ENCODE results near the gene ALPL. TPM values are rescaled to one million over a fixed set of nuclear protein-coding genes. Genes with fewer than 3 reads are reported as not detected.
"Not testable (repeated sequence)": the region's sequence is repeated elsewhere in the genome, so short reads cannot be mapped to it uniquely, and the experiment has no call there.

The ALPL gene
- polyA plus RNA-seq, 2 donors = 2.4 to 2.7 TPM

DNA sequence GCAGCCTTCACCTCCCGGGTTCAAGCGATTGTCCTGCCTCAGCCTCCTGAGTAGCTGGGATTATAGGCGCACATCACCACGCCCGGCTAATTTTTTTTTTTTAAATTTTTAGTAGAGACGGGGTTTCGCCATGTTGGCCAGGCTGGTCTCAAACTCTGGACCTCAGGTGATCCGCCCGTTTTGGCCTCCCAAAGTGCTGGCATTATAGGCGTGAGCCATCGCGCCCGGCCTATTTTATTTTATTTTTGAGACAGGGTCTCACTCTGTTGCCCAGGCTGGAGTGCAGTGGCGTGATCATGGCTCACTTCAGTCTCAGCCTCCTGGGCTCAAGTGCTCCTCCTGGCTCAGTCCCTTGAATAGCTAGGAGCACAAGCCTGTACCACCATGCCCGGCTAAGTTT lies 57.1 kb downstream of the ALPL start:
- not testable (repeated sequence) for H3K4me1 ChIP-seq (ENCODE audit: control insufficient read depth in 2 of 2, insufficient read depth in 2 of 2, low read length in 1 of 2); H3K27ac ChIP-seq (ENCODE audit: low read depth in 2 of 2, low read length in 1 of 2); H3K9me3 ChIP-seq (ENCODE audit: control insufficient read depth in 2 of 2, insufficient read depth in 1 of 2, low read depth in 1 of 2, low read length in 1 of 2); H3K27me3 ChIP-seq (ENCODE audit: control insufficient read depth in 1 of 2, insufficient read depth in 2 of 2, low read length in 2 of 2); H3K36me3 ChIP-seq (ENCODE audit: control insufficient read depth in 2 of 2, insufficient read depth in 2 of 2, low read length in 1 of 2); H3K4me3 ChIP-seq (ENCODE audit: low read depth in 1 of 2, low read length in 2 of 2)
- 89 to 90% methylated on average over 15 of the region's 15 CpGs for WGBS, 2 donors

GRCh38 chr1:21567241-21568005 lies 58.2 kb downstream of the ALPL start:
- no peaks in the 10 kb centered on the region for H3K36me3 ChIP-seq (ENCODE audit: control insufficient read depth in 2 of 2, insufficient read depth in 2 of 2, low read length in 1 of 2)
- WGBS, 2 donors = 83 to 85% methylated on average over 24 of the region's 24 CpGs
- no peaks in the 10 kb centered on the region for H3K4me1 ChIP-seq (ENCODE audit: control insufficient read depth in 2 of 2, insufficient read depth in 2 of 2, low read length in 1 of 2)
- no peak overlapping the region for H3K27ac ChIP-seq (ENCODE audit: low read depth in 2 of 2, low read length in 1 of 2)
- no peaks in the 10 kb centered on the region for H3K27me3 ChIP-seq (ENCODE audit: control insufficient read depth in 1 of 2, insufficient read depth in 2 of 2, low read length in 2 of 2)
- H3K4me3 ChIP-seq (ENCODE audit: low read depth in 1 of 2, low read length in 2 of 2) = no peak overlapping the region
- peaks cover 0 to 2% of the 10 kb centered on the region in 2 donors for H3K9me3 ChIP-seq (ENCODE audit: control insufficient read depth in 2 of 2, insufficient read depth in 1 of 2, low read depth in 1 of 2, low read length in 1 of 2)

DNA sequence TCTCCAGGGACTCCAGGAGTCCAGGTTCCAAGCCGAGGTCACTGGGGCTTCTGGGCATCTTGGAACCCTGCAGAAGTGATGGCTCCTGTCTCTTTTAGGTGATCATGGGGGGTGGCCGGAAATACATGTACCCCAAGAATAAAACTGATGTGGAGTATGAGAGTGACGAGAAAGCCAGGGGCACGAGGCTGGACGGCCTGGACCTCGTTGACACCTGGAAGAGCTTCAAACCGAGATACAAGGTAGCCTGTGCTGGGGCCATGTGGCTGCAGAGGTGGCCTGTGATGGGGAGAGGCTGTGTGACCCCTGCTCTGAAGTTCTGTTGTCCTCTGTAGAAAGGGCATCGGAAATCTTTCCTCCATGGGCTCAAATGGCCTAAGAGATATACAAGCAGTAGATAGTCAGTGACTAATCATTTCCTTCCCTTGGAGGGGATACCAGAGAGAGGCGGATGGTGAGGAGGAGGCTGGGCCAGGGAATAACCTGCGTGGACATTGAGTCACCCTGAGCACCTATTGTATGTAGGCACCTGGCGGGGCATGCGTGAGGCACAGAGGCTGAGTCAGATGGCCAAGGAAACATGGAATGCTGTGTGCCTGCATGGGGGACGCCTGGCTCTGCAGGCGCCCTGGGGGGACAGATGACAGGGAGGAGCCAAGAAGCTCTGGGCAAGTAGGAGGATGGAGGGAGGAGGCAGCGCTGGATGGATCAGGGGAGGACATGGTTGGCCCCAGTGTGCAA lies 59.0 kb downstream of the ALPL start:
- Histone ChIP-seq H3K36me3 (ENCODE audit: control insufficient read depth in 2 of 2, insufficient read depth in 2 of 2, low read length in 1 of 2) (no peaks in the 10 kb centered on the region), H3K4me3 (ENCODE audit: low read depth in 1 of 2, low read length in 2 of 2) (no peak overlapping the region), H3K9me3 (ENCODE audit: control insufficient read depth in 2 of 2, insufficient read depth in 1 of 2, low read depth in 1 of 2, low read length in 1 of 2) (peaks cover 0 to 4% of the 10 kb centered on the region in 2 donors), H3K27ac (ENCODE audit: low read depth in 2 of 2, low read length in 1 of 2) (no peak overlapping the region), H3K4me1 (ENCODE audit: control insufficient read depth in 2 of 2, insufficient read depth in 2 of 2, low read length in 1 of 2) (no peaks in the 10 kb centered on the region), H3K27me3 (ENCODE audit: control insufficient read depth in 1 of 2, insufficient read depth in 2 of 2, low read length in 2 of 2) (no peaks in the 10 kb centered on the region)
- 78 to 86% methylated on average over 15 of the region's 15 CpGs for WGBS, 2 donors

DNA sequence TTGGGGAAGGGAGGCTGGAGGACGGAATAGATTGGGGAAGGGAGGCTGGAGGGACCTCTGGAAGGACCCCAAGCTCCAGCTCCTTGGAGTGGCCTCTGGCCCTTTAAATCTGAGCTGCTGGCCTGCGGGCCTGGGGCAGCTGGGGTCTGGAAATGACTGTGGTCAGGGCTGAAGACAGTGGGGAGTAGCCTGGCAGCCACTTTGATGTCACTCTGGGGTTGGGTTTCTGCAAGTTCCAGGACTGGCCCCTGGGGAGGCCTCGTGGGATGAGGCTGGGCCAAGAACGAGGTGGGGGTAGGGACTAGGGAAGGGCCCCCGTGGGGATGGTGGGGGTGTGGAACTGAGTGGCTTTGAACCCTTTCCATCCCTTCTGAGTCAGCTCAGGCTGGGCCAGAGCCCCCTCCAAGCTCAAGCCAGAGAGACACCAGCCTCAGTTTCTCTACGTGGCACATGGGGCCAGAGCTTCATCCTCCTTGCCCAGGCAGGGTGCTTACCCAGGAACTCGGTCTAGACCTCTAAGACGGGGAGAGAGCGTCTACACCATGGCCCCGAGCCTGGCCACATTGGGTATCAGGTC lies 59.7 kb downstream of the ALPL start:
- Histone ChIP-seq H3K4me3 (ENCODE audit: low read depth in 1 of 2, low read length in 2 of 2) (no peak overlapping the region), H3K9me3 (ENCODE audit: control insufficient read depth in 2 of 2, insufficient read depth in 1 of 2, low read depth in 1 of 2, low read length in 1 of 2) (peaks cover 0 to 4% of the 10 kb centered on the region in 2 donors), H3K27ac (ENCODE audit: low read depth in 2 of 2, low read length in 1 of 2) (no peak overlapping the region), H3K36me3 (ENCODE audit: control insufficient read depth in 2 of 2, insufficient read depth in 2 of 2, low read length in 1 of 2) (no peaks in the 10 kb centered on the region), H3K27me3 (ENCODE audit: control insufficient read depth in 1 of 2, insufficient read depth in 2 of 2, low read length in 2 of 2) (no peaks in the 10 kb centered on the region), H3K4me1 (ENCODE audit: control insufficient read depth in 2 of 2, insufficient read depth in 2 of 2, low read length in 1 of 2) (peaks cover 0 to 2% of the 10 kb centered on the region in 2 donors)
- 76 to 80% methylated on average over 10 of the region's 10 CpGs for WGBS, 2 donors

GRCh38 chr1:21569820-21570527 lies 60.8 kb downstream of the ALPL start:
- Histone ChIP-seq H3K36me3 (ENCODE audit: control insufficient read depth in 2 of 2, insufficient read depth in 2 of 2, low read length in 1 of 2) (no peaks in the 10 kb centered on the region), H3K4me3 (ENCODE audit: low read depth in 1 of 2, low read length in 2 of 2) (no peak overlapping the region), H3K4me1 (ENCODE audit: control insufficient read depth in 2 of 2, insufficient read depth in 2 of 2, low read length in 1 of 2) (peaks cover 2 to 10% of the 10 kb centered on the region in 2 donors), H3K27ac (ENCODE audit: low read depth in 2 of 2, low read length in 1 of 2) (no peak overlapping the region), H3K9me3 (ENCODE audit: control insufficient read depth in 2 of 2, insufficient read depth in 1 of 2, low read depth in 1 of 2, low read length in 1 of 2) (peaks cover 0 to 4% of the 10 kb centered on the region in 2 donors), H3K27me3 (ENCODE audit: control insufficient read depth in 1 of 2, insufficient read depth in 2 of 2, low read length in 2 of 2) (no peaks in the 10 kb centered on the region)
- WGBS, 2 donors = 85 to 88% methylated on average over 10 of the region's 10 CpGs

GRCh38 chr1:21570528-21570875 lies 61.3 kb downstream of the ALPL start:
- WGBS, 2 donors = 78 to 85% methylated on average over 5 of the region's 5 CpGs

GRCh38 chr1:21570885-21571284 lies 61.7 kb downstream of the ALPL start:
- H3K27ac ChIP-seq (ENCODE audit: low read depth in 2 of 2, low read length in 1 of 2) = no peak overlapping the region
- no peaks in the 10 kb centered on the region for H3K36me3 ChIP-seq (ENCODE audit: control insufficient read depth in 2 of 2, insufficient read depth in 2 of 2, low read length in 1 of 2)
- H3K4me3 ChIP-seq (ENCODE audit: low read depth in 1 of 2, low read length in 2 of 2) = no peak overlapping the region
- H3K9me3 ChIP-seq (ENCODE audit: control insufficient read depth in 2 of 2, insufficient read depth in 1 of 2, low read depth in 1 of 2, low read length in 1 of 2) = peaks cover 0 to 6% of the 10 kb centered on the region in 2 donors
- 79 to 88% methylated on average over 4 of the region's 4 CpGs for WGBS, 2 donors
- peaks cover 2 to 10% of the 10 kb centered on the region in 2 donors for H3K4me1 ChIP-seq (ENCODE audit: control insufficient read depth in 2 of 2, insufficient read depth in 2 of 2, low read length in 1 of 2)
- no peaks in the 10 kb centered on the region for H3K27me3 ChIP-seq (ENCODE audit: control insufficient read depth in 1 of 2, insufficient read depth in 2 of 2, low read length in 2 of 2)

More at GRCh38 chr1:21570528-21570875, 61.3 kb downstream of the ALPL start:
- H3K27ac ChIP-seq (ENCODE audit: low read depth in 2 of 2, low read length in 1 of 2) = no peak overlapping the region
- H3K4me1 ChIP-seq (ENCODE audit: control insufficient read depth in 2 of 2, insufficient read depth in 2 of 2, low read length in 1 of 2) = peaks cover 2 to 10% of the 10 kb centered on the region in 2 donors
- H3K4me3 ChIP-seq (ENCODE audit: low read depth in 1 of 2, low read length in 2 of 2) = no peak overlapping the region
- H3K36me3 ChIP-seq (ENCODE audit: control insufficient read depth in 2 of 2, insufficient read depth in 2 of 2, low read length in 1 of 2) = no peaks in the 10 kb centered on the region
- peaks cover 0 to 4% of the 10 kb centered on the region in 2 donors for H3K9me3 ChIP-seq (ENCODE audit: control insufficient read depth in 2 of 2, insufficient read depth in 1 of 2, low read depth in 1 of 2, low read length in 1 of 2)
- H3K27me3 ChIP-seq (ENCODE audit: control insufficient read depth in 1 of 2, insufficient read depth in 2 of 2, low read length in 2 of 2) = no peaks in the 10 kb centered on the region

GRCh38 chr1:21572221-21572620 lies 63.0 kb downstream of the ALPL start:
- no peaks in the 10 kb centered on the region for H3K36me3 ChIP-seq (ENCODE audit: control insufficient read depth in 2 of 2, insufficient read depth in 2 of 2, low read length in 1 of 2)
- 90 to 91% methylated on average over 6 of the region's 6 CpGs for WGBS, 2 donors
- H3K9me3 ChIP-seq (ENCODE audit: control insufficient read depth in 2 of 2, insufficient read depth in 1 of 2, low read depth in 1 of 2, low read length in 1 of 2) = peaks cover 0 to 6% of the 10 kb centered on the region in 2 donors
- H3K4me3 ChIP-seq (ENCODE audit: low read depth in 1 of 2, low read length in 2 of 2) = no peak overlapping the region
- H3K4me1 ChIP-seq (ENCODE audit: control insufficient read depth in 2 of 2, insufficient read depth in 2 of 2, low read length in 1 of 2) = peaks cover 2 to 10% of the 10 kb centered on the region in 2 donors
- H3K27me3 ChIP-seq (ENCODE audit: control insufficient read depth in 1 of 2, insufficient read depth in 2 of 2, low read length in 2 of 2) = no peaks in the 10 kb centered on the region
- H3K27ac ChIP-seq (ENCODE audit: low read depth in 2 of 2, low read length in 1 of 2) = no peak overlapping the region

- Histone ChIP-seq H3K4me1 (ENCODE audit: control insufficient read depth in 2 of 2, insufficient read depth in 2 of 2, low read length in 1 of 2) (peaks cover 2 to 10% of the 10 kb centered on the region in 2 donors), H3K9me3 (ENCODE audit: control insufficient read depth in 2 of 2, insufficient read depth in 1 of 2, low read depth in 1 of 2, low read length in 1 of 2) (peaks cover 0 to 6% of the 10 kb centered on the region in 2 donors), H3K27me3 (ENCODE audit: control insufficient read depth in 1 of 2, insufficient read depth in 2 of 2, low read length in 2 of 2) (no peaks in the 10 kb centered on the region), H3K4me3 (ENCODE audit: low read depth in 1 of 2, low read length in 2 of 2) (no peak overlapping the region), H3K36me3 (ENCODE audit: control insufficient read depth in 2 of 2, insufficient read depth in 2 of 2, low read length in 1 of 2) (no peaks in the 10 kb centered on the region), H3K27ac (ENCODE audit: low read depth in 2 of 2, low read length in 1 of 2) (no peak overlapping the region)
- WGBS, 2 donors = 87 to 94% methylated on average over 13 of the region's 13 CpGs
Observed at GRCh38 chr1:21572735-21573277, 63.6 kb downstream of the ALPL start.

Measured in esophagus (tissue), 2 donors.